Measurements from ENCODE around the gene GABRG3. TPM values are rescaled to one million over a fixed set of nuclear protein-coding genes. Genes with fewer than 3 reads are reported as not detected.

Gene GABRG3
- polyA plus RNA-seq, 2 of the 4 experiments (the other 2 are of a cell fraction): 0.08 to 0.18 TPM

- ChIA-PET POLR2A (no interaction called here), CTCF (interaction anchor here (0.7 to 1.2 kb wide), 2 partner anchors 41 to 242 kb away, joined by 3 to 5 read pairs; no protein-coding TSS in a partner anchor)
- Histone ChIP-seq H3K9me3 (no peaks in the 10 kb centered on the region), H3K4me1 (no peaks in the 10 kb centered on the region), H3K4me2 (no peak overlapping the region), H3K4me3 (no peak overlapping the region), H3K27ac (no peak overlapping the region)
- FAIRE-seq: no peak
- ATAC-seq: no peak
- TF ChIP-seq GATA3 (IDR thresholded peaks at IDR 0.05; ENCODE audit: borderline replicate concordance): no peak
- no peak for TF ChIP-seq REST (IDR thresholded peaks at IDR 0.05)
- no peak for TF ChIP-seq POLR2AphosphoS2 (conservative IDR thresholded peaks at IDR 0.05; ENCODE audit: low read length)
- no peak for TF ChIP-seq HEYL (CRISPR knock-in tag; IDR thresholded peaks at IDR 0.05)
- DNase-seq (ENCODE audit: low read depth in 1 of 2, low spot score in 1 of 2): no peak
- 40% methylated on average over 8 of the region's 8 CpGs for WGBS (ENCODE audit: missing lambda C conversion rate)
These were observed 243.1 kb downstream of the GABRG3 start for GRCh38 chr15:27214032-27214431.

- no peaks in the 10 kb centered on the region for H3K9me3 ChIP-seq
- DNase-seq (ENCODE audit: low read depth in 1 of 2, low spot score in 1 of 2) (no peak), ATAC-seq (no peak), FAIRE-seq (no peak)
- CTCF ChIA-PET: interaction anchor here (1.0 to 1.4 kb wide), 3 partner anchors 9 to 356 kb away, joined by 3 read pairs; no protein-coding TSS in a partner anchor
- 17% methylated on average over 3 of the region's 3 CpGs for WGBS (ENCODE audit: missing lambda C conversion rate)
- no peak overlapping the region for H3K4me3 ChIP-seq
- H3K4me1 ChIP-seq: no peaks in the 10 kb centered on the region
- H3K27ac ChIP-seq: no peak overlapping the region
- H3K4me2 ChIP-seq: no peak overlapping the region
- TF ChIP-seq POLR2AphosphoS2 (conservative IDR thresholded peaks at IDR 0.05; ENCODE audit: low read length) (no peak), CHD4 (IDR thresholded peaks at IDR 0.05; ENCODE audit: borderline replicate concordance) (no peak), FOSL2 (IDR thresholded peaks at IDR 0.05) (no peak), FOSL2 (CRISPR knock-in tag; IDR thresholded peaks at IDR 0.05) (no peak), REST (IDR thresholded peaks at IDR 0.05) (no peak), ZNF302 (CRISPR knock-in tag; IDR thresholded peaks at IDR 0.05) (no peak), MAZ (IDR thresholded peaks at IDR 0.05; ENCODE audit: borderline replicate concordance, low read depth, low read length) (no peak), MAX (IDR thresholded peaks at IDR 0.05) (no peak), RNF2 (IDR thresholded peaks at IDR 0.05; ENCODE audit: borderline replicate concordance, low read depth) (no peak), JUNB (IDR thresholded peaks at IDR 0.05) (no peak), SMC3 (IDR thresholded peaks at IDR 0.05) (no peak), EHMT2 (IDR thresholded peaks at IDR 0.05; ENCODE audit: low read depth) (no peak), CTCF (IDR thresholded peaks at IDR 0.05) (no peak), CHD2 (IDR thresholded peaks at IDR 0.05; ENCODE audit: low read length, partially characterized antibody) (no peak), RAD21 (conservative IDR thresholded peaks at IDR 0.05 in 1 of 2, IDR thresholded peaks at IDR 0.05 in 1 of 2) (no peak), POLR2A (IDR thresholded peaks at IDR 0.05; ENCODE audit: low read length) (no peak)
- POLR2A ChIA-PET: no interaction called here
These were observed 244.0 kb downstream of the GABRG3 start for GRCh38 chr15:27214961-27215360.
